Measurements from ENCODE around the gene IFNGR1. TPM values are rescaled to one million over a fixed set of nuclear protein-coding genes. Genes with fewer than 3 reads are reported as not detected.
"Not testable (repeated sequence)": the region's sequence is repeated elsewhere in the genome, so short reads cannot be mapped to it uniquely, and the experiment has no call there.

The IFNGR1 gene
- total RNA-seq, 1 experiment from 2014 or later: 39.1 TPM

DNA sequence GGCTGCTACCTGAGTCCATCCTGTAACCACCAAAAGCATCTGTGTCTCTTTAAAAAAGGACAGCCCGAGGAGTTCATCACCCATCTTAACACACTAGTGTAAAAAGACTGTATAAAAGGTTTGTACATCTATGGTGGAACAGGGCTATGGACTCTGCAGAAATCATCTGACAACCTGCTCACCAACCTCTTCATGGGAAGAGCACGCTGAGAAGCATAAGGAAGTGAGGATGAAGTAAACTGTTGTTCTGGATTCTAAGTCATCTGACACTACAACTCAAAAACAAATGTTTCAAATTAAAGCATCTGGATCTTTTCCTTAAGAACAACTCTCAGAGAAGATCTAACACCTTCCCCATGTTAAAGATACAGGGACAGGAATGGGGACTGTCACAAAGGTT, 5.4 kb downstream of the IFNGR1 start:
- DNase-seq (ENCODE audit: low spot score): no peak

DNA sequence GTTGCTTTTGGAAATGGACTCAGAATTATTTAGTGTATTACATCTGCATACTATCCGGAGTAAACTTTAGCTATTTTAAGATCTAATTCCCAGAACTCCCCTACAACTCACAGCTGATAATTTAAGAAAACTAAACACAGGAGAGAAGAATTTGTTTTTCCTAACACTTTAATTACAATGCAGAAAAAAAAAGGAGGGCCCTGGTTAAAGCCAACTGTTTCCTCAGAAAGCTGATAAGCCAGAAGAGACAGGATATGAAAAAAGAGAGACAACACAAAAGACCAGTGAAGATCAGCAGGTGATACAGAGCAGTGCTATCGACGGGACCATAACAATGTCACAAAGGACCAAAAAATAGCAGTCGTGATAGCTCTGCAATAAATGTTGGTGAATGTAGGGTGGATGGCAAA, 5.8 kb downstream of the IFNGR1 start:
- DNase-seq (ENCODE audit: low spot score): no peak

- DNase-seq (ENCODE audit: low spot score): no peak
Observed at GRCh38 chr6:137211910-137212309, 7.3 kb downstream of the IFNGR1 start.

- DNase-seq (ENCODE audit: low spot score): no peak
Observed at GRCh38 chr6:137210903-137211302, 8.3 kb downstream of the IFNGR1 start.

- no peak for DNase-seq (ENCODE audit: low spot score)
Observed at GRCh38 chr6:137208279-137208678, 10.9 kb downstream of the IFNGR1 start.

DNA sequence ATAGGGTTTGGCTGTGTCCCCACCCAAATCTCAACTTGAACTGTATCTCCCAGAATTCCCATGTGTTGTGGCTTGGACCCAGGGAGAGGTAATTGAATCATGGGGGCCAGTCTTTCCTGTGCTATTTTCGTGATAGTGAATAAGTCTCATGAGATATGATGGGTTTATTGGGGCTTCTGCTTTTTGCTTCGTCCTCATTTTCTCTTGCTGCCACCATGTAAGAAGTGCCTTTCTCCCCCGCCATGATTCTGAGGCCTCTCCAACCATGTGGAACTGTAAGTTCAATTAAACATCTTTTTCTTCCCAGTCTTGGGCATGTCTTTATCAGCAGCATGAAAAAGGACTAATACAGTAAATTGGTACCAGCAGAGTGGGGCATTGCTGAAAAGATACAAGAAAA, 11.7 kb downstream of the IFNGR1 start:
- not testable (repeated sequence) for DNase-seq (ENCODE audit: low spot score)

- DNase-seq (ENCODE audit: low spot score): no peak
Observed at GRCh38 chr6:137206577-137206976, 12.6 kb downstream of the IFNGR1 start.

DNA sequence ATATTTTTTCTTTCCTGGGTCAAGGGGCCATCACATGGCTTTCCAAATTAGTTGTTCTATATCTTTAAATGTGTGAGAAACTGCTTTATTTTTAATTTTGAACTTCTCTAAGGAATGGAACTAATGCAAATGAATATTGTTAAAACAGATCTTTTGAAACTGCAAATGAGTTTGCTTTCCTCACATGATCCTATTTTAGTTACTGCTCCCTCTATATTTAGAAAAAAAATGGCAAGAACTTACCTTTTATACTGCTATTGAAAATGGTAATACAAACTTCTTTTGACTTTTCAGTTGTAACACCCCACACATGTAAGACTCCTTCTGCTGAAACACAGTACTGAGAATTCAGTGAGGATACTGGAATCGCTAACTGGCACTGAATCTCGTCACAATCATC, 15.9 kb downstream of the IFNGR1 start:
- DNase-seq (ENCODE audit: low spot score): no peak

DNA sequence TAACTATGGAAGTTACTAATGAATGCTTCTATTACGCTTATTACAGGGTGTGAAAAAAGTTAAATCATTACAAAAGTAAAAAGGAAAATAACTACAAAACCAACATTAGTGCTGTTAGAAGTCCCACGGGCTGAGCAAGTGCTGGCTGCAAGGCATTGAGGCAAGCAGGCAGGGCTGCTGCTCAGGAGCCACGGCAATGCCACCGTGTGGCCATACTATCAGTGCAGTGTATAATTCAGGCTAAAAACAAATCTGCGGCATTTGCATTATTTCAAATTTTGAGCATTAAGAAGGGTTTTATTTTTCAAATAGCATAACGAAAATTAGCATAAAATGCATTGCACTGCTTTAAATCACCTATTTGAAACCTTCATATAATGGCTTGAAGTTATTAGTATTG, 17.1 kb downstream of the IFNGR1 start:
- DNase-seq (ENCODE audit: low spot score): no peak

DNA sequence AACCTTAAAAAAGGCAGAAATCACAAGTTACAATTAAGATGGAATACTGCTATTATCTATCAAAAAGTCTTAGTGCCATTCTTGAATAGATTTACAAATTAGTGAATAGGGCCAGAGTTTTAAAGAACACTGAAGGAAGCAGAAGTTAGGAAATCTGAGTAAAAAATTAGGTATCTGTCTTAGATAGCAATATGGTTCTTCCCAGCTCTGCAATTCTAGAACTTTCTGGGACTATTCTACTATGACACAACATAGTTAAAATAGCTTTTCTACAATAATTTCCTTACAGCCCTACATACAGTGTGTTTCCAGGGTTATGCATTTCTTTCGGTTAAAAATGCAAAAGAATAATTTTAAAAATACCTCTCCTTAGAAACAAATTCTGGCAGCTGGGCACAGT, 18.2 kb downstream of the IFNGR1 start:
- no peak for DNase-seq (ENCODE audit: low spot score)

GRCh38 chr6:137200288-137200687, 18.9 kb downstream of the IFNGR1 start:
- no peak for DNase-seq (ENCODE audit: low spot score)

GRCh38 chr6:137197684-137198645, 21.2 kb downstream of the IFNGR1 start:
- DNase-seq (ENCODE audit: low spot score): no peak

GRCh38 chr6:137193256-137194070, 25.7 kb downstream of the IFNGR1 start:
- no peak for DNase-seq (ENCODE audit: low spot score)

- DNase-seq (ENCODE audit: low spot score): no peak
Observed at GRCh38 chr6:137192821-137193220, 26.4 kb downstream of the IFNGR1 start.

GRCh38 chr6:137191670-137192069, 27.5 kb downstream of the IFNGR1 start:
- no peak for DNase-seq (ENCODE audit: low spot score)

DNA sequence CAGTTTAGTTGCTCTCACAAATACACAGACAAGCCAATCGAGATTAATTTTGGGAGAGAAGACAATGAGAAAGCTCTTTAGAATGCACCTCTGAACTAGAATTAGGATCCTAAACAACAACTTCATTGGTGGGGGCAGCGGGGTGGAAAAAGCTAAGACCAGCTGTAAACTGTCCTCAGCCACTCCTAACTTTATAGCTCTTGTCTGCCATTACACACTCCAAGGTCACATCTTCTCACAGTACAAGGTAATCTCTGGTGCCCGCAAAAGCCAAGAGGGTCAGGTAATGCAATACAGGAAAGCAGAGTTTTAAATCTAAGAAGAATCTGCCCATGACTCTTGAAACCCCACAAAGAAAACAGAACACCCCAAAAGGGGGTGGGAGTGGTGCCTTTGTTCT, 27.9 kb downstream of the IFNGR1 start:
- no peak for DNase-seq (ENCODE audit: low spot score)

GRCh38 chr6:137190583-137191094, 28.5 kb downstream of the IFNGR1 start:
- DNase-seq (ENCODE audit: low spot score): no peak

DNA sequence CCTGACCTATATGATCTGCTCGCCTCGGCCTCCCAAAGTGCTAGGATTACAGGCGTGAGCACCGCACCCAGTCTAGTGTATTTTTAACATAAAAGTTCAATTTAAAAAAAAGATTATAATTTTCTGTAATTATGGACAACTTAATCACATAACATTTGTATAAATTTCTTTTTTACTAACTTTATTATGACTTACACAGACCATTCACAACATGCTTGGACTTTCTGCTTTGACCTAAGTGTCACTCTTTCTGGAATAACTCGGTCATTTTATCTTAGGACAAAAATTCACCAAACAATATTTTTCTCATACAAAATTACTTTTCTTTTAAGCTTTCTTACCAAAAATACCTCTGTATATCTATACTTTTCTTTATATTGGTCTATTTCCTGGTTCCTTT, 30.3 kb downstream of the IFNGR1 start:
- DNase-seq (ENCODE audit: low spot score): no peak

DNA sequence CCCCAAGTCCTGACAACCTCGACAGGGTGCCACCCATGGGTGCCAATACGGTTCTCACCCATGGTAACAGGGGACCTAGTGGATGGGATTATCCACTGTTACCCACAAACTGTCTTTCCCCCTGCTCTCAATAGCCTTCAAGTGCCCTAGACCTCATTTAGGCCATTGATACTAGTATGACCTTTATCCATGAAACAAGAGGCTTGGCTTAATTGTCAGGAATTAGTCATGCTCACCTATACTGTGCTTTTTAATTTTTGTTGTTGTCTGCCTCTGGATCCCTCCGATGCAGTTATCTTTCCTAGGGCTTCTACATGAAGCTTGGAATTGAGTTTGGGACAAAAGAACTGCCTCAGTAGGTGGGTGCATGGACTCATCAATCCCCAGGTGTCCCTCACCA, 33.9 kb downstream of the IFNGR1 start:
- DNase-seq (ENCODE audit: low spot score): no peak

DNA sequence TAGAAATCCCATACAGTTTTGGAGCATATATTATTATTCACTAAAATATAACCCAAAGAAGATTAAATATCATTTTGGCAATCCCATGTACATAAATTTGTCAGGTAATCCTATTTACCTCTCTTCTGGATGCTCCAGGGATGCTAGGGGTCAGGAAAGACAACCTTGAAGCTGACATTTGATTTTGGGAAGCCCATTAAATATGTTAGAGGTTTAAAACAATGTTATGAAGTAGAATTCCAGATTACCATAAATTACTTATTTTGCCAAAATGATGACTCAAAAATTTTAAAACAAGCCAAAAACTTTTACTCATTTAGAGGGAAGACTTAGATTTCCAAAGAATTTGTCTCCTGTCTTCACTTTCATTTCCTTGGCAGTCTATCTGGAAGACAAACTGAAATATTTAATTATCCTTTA, 36.5 kb downstream of the IFNGR1 start:
- no peak for DNase-seq (ENCODE audit: low spot score)

DNA sequence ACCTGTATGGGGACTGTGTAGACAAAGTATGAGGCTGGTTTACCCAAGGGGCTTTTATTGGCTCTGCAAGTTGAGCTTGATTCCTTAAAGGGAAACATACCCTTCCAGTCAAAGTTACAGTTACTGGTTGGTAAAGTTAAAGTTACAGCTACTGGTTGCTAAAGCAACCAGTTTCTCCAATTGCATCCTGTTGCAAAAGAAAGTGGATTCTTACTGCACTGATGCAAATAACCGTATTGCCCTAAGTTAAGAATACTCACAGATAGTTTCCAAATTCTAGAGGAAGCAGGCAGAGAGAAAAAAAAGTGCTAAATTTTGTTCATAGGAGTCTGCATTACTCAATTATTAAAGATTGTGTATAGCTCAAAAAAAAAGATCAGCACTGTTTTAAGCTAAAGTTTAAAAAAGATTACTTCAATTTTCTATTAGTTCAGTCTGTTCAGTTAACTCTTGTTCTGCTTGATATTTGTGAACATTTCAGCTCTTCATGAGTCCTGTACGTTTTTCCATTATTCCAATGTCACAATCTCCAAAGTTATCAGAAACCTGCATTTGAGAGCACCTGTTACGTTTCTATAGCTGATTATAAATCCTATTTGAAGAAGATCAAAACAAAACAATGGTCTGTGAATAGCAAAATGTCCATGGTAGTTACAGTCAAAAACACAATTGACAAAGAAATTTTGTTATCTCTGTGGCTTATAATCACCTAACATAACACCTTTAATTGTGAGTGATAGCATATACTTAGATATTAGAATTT, 37.1 kb downstream of the IFNGR1 start:
- DNase-seq (ENCODE audit: low spot score): no peak

DNA sequence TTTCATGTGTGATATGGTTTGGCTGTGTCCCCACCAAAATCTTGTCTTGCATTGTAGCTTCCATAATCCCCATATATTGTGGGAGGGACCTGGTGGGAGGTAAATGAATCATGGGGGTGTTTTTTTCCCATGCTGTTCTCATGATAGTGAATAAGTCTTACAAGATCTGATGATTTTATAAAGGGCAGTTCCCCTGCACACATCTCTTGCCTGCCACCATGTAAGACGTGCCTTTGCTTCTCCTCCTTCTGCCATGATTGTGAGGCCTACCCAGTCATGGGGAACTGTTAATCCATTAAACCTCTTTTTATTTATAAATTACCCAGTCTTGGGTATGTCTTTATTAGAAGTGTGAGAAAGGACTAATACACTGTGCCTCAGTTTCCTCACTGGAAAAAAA, 41.6 kb downstream of the IFNGR1 start:
- no peak for DNase-seq (ENCODE audit: low spot score)
